Measurements from ENCODE around the gene ANKRD11. TPM values are rescaled to one million over a fixed set of nuclear protein-coding genes. Genes with fewer than 3 reads are reported as not detected.

ANKRD11 gene
- polyA plus RNA-seq, 1 donor (not counting 4 experiments of a cell fraction or from before 2014, with no cell fraction given) = 30.1 TPM

DNA sequence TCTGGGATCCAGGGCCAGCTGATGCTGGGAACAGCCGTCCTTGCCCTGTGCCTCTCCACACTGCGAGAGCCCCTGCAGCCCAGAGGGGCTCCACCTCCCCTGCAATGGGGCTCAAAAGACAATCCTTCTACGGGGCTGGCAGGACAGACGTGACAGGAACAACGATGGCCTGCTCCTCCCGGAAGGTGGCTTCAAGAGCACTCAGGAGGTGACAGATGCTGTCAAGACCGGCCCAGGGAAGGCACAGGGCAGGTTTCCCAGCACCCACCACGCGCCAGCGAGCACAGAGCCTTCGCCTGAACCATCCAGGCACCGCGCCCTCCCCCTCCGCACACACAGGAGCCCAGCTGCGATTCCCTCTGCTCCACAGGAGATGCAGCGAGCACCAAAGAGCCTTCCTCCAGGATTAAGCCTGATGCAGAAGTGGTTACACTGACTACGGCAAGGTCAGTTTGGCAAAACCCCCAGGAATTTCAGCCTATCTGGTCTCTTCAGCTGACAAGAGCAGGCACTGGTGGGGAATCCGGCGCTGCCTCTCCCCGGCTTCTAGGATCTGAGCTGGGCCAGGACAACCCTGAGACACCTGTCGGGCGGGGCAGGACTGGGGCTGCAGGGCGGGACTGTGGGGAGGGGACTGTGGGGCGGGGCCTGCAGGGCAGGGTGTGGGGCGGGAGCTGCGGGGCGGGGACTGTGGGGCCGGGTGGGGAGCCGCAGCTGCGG, 169.4 kb downstream of the ANKRD11 start:
- TF ChIP-seq, protein P1, sequence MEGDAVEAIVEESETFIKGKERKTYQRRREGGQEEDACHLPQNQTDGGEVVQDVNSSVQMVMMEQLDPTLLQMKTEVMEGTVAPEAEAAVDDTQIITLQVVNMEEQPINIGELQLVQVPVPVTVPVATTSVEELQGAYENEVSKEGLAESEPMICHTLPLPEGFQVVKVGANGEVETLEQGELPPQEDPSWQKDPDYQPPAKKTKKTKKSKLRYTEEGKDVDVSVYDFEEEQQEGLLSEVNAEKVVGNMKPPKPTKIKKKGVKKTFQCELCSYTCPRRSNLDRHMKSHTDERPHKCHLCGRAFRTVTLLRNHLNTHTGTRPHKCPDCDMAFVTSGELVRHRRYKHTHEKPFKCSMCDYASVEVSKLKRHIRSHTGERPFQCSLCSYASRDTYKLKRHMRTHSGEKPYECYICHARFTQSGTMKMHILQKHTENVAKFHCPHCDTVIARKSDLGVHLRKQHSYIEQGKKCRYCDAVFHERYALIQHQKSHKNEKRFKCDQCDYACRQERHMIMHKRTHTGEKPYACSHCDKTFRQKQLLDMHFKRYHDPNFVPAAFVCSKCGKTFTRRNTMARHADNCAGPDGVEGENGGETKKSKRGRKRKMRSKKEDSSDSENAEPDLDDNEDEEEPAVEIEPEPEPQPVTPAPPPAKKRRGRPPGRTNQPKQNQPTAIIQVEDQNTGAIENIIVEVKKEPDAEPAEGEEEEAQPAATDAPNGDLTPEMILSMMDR (optimal IDR thresholded peaks at IDR 0.05 in 1 of 3, IDR thresholded peaks at IDR 0.05 in 1 of 3, conservative IDR thresholded peaks at IDR 0.05 in 1 of 3; ENCODE audit: extremely low read depth in 1 of 3, insufficient read depth in 2 of 3, low read length in 3 of 3) = no peak
- no peak for TF ChIP-seq EZH2 (IDR thresholded peaks at IDR 0.05; ENCODE audit: low read length)
- H3K9me3 ChIP-seq (ENCODE audit: control insufficient read depth, low read depth, low read length) = peaks cover 8% of the 10 kb centered on the region
- H3K27me3 ChIP-seq (ENCODE audit: control insufficient read depth, extremely low read depth, insufficient read depth, low read length) = no peaks in the 10 kb centered on the region
- H3K9me1 ChIP-seq (ENCODE audit: control insufficient read depth, extremely low read depth, insufficient read depth, low read length) = peaks cover 4% of the 10 kb centered on the region
- H3K27ac ChIP-seq (ENCODE audit: control insufficient read depth, insufficient read depth, low read length) = peak overlapping the region; percentile 74
- H3K9ac ChIP-seq (ENCODE audit: control insufficient read depth, extremely low read depth, insufficient read depth, low read length) = peak overlapping the region; percentile 70
- H2AFZ ChIP-seq (ENCODE audit: control insufficient read depth, low read length) = no peak overlapping the region
- peak overlapping the region; percentile 13 to 53 (median 28) for H3K4me3 ChIP-seq (ENCODE audit: control insufficient read depth in 2 of 3, extremely low read depth in 1 of 3, insufficient read depth in 2 of 3, low read depth in 1 of 3, low read length in 3 of 3)
- H3K36me3 ChIP-seq (ENCODE audit: control insufficient read depth in 2 of 2, extremely low read depth in 1 of 2, insufficient read depth in 2 of 2, low read length in 2 of 2) = peaks cover 3 to 6% of the 10 kb centered on the region in 2 experiments
- FAIRE-seq (no peak), DNase-seq (ENCODE audit: low read depth, low spot score) (no peak)
- H4K20me1 ChIP-seq (ENCODE audit: control insufficient read depth, extremely low read depth, insufficient read depth, low read length) = peaks cover 2% of the 10 kb centered on the region
- peak overlapping the region; percentile 77 for H3K4me2 ChIP-seq (ENCODE audit: control insufficient read depth, extremely low read depth, insufficient read depth, low read depth, low read length)
- peaks cover 80% of the 10 kb centered on the region for H3K79me2 ChIP-seq (ENCODE audit: control insufficient read depth, insufficient read depth, low read length)
- H3K4me1 ChIP-seq (ENCODE audit: control insufficient read depth, extremely low read depth, insufficient read depth, low read length) = peaks cover 84% of the 10 kb centered on the region
- dilution Hi-C loops (cut with MboI; ENCODE audit: extremely low pct_ligation_motif_present, low sequenced_read_pairs) = no loop called here

DNA sequence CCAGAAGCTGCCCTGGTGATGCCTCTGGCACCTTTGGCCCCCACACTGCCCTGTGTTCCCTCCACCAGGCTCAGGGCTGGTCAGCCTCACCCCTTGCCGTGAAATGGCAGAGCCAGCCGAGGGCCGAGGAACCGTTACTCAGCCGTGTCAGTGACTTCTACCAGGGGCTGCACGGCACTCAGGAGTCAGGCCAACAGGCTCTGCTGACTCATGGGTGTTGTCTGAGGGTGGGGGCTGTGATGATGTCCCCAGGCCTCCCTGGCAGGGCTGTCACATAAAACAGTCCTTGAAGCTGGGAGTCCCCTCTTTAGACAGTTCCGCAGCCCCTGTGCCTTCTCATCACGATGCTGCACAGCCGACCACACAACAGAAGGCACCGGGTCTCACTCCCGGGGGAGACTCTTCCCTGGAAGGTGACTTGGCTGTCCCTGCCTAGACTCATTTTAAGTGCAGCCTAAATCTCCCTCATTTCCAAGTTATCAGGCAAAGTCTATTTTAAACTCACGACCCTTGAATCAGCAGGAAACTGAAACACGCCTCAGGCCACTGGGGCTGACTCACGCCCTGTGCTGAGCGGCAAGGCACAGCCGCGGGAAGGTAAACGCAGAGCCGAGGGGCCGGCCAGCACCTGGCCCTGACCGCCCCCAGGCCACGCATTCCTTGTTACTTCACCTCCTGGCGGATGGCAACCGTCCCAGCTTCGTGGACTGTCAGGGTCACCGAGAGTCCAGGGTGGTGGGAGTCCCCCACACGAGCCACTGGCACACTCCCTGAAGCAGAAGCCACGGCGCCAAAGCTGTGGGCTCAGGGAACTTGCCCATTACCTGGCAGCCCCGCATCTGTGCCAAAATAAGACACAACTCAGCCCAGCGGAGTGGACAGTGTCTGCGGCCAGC, 170.2 kb downstream of the ANKRD11 start:
- dilution Hi-C loops (cut with MboI; ENCODE audit: extremely low pct_ligation_motif_present, low sequenced_read_pairs) = no loop called here
- H3K27ac ChIP-seq (ENCODE audit: control insufficient read depth, insufficient read depth, low read length) = peak overlapping the region; percentile 74
- H3K9ac ChIP-seq (ENCODE audit: control insufficient read depth, extremely low read depth, insufficient read depth, low read length) = peak overlapping the region; percentile 70
- no peak overlapping the region for H2AFZ ChIP-seq (ENCODE audit: control insufficient read depth, low read length)
- H3K36me3 ChIP-seq (ENCODE audit: control insufficient read depth in 2 of 2, extremely low read depth in 1 of 2, insufficient read depth in 2 of 2, low read length in 2 of 2) = peaks cover 3 to 14% of the 10 kb centered on the region in 2 experiments
- H3K9me3 ChIP-seq (ENCODE audit: control insufficient read depth, low read depth, low read length) = peaks cover 8% of the 10 kb centered on the region
- TF ChIP-seq, protein P1 (optimal IDR thresholded peaks at IDR 0.05 in 1 of 3, IDR thresholded peaks at IDR 0.05 in 1 of 3, conservative IDR thresholded peaks at IDR 0.05 in 1 of 3; ENCODE audit: extremely low read depth in 1 of 3, insufficient read depth in 2 of 3, low read length in 3 of 3) = no peak
- no peak for TF ChIP-seq EZH2 (IDR thresholded peaks at IDR 0.05; ENCODE audit: low read length)
- H3K9me1 ChIP-seq (ENCODE audit: control insufficient read depth, extremely low read depth, insufficient read depth, low read length) = peaks cover 4% of the 10 kb centered on the region
- FAIRE-seq (peak; percentile 62), DNase-seq (ENCODE audit: low read depth, low spot score) (peak; percentile 59)
- peaks cover 7% of the 10 kb centered on the region for H4K20me1 ChIP-seq (ENCODE audit: control insufficient read depth, extremely low read depth, insufficient read depth, low read length)
- H3K4me3 ChIP-seq (ENCODE audit: control insufficient read depth in 2 of 3, extremely low read depth in 1 of 3, insufficient read depth in 2 of 3, low read depth in 1 of 3, low read length in 3 of 3) = peak overlapping the region; percentile 13 to 53 (median 28)
- H3K79me2 ChIP-seq (ENCODE audit: control insufficient read depth, insufficient read depth, low read length) = peaks cover 80% of the 10 kb centered on the region
- no peaks in the 10 kb centered on the region for H3K27me3 ChIP-seq (ENCODE audit: control insufficient read depth, extremely low read depth, insufficient read depth, low read length)
- H3K4me2 ChIP-seq (ENCODE audit: control insufficient read depth, extremely low read depth, insufficient read depth, low read depth, low read length) = peak overlapping the region; percentile 77
- peaks cover 84% of the 10 kb centered on the region for H3K4me1 ChIP-seq (ENCODE audit: control insufficient read depth, extremely low read depth, insufficient read depth, low read length)
